ENCODE measurements around the gene NKPD1.

The NKPD1 gene

GRCh38 chr19:45117167-45117594 lies 43.6 kb downstream of the NKPD1 start:
- DNase-seq = peak; percentile 58

- DNase-seq = no peak
These were observed 44.8 kb downstream of the NKPD1 start for GRCh38 chr19:45115809-45116615.

GRCh38 chr19:45114116-45114515 lies 46.7 kb downstream of the NKPD1 start:
- no peak for DNase-seq

- DNase-seq = no peak
These were observed 47.2 kb downstream of the NKPD1 start for GRCh38 chr19:45113628-45114027.

- no peak for DNase-seq
These were observed 48.5 kb downstream of the NKPD1 start for GRCh38 chr19:45112111-45112827.

Measured in stimulated activated naive CD4-positive, alpha-beta T cell treated with Interleukin-2 at 50 U/mL for 16 hours (primary cell).